PFSK-1 (cell line): Measurements from ENCODE around the gene GH1.

Source experiments
- FOXP2 ChIP-seq: optimal IDR thresholded peaks from 2 replicates; pipeline ENCODE3; 2011; ENCODE audit warnings: borderline replicate concordance, control low read depth, inconsistent platforms; ENCODE audit not compliant: insufficient read depth; ENCODE audit errors: extremely low read length, extremely low read depth
- POLR2AphosphoS5 ChIP-seq: IDR thresholded peaks from 2 replicates; pipeline ENCODE4 v1.6.1; 2012; ENCODE audit warnings: low read depth, mild to moderate bottlenecking, control low read depth, low read length, moderate library complexity
- REST ChIP-seq, 2 experiments: IDR thresholded peaks; 2 replicates each; pipeline versions ENCODE4 v1.6.1 to v1.8.0; 2011 to 2012; ENCODE audit warnings: low read depth in 2 of 2, low read length in 2 of 2, control low read depth in 1 of 2, inconsistent platforms in 1 of 2, mild to moderate bottlenecking in 1 of 2, moderate library complexity in 1 of 2; ENCODE audit not compliant: insufficient read depth in 1 of 2
- SIN3A ChIP-seq: IDR thresholded peaks from 2 replicates; pipeline ENCODE4 v1.6.1; 2012; ENCODE audit warnings: mild to moderate bottlenecking, low read length, moderate library complexity, borderline replicate concordance; ENCODE audit not compliant: insufficient read depth
- TAF1 ChIP-seq: IDR thresholded peaks from 2 replicates; pipeline ENCODE4 v1.6.1; 2012; ENCODE audit warnings: low read length, control low read depth, borderline replicate concordance; ENCODE audit not compliant: insufficient read depth

GH1 gene

GRCh38 chr17:63942309-63942985, 23.8 kb upstream of the GH1 start:
- TF ChIP-seq FOXP2: no peak
- TF ChIP-seq TAF1: no peak
- TF ChIP-seq REST (IDR thresholded peaks at IDR 0.05; ENCODE audit: insufficient read depth in 1 of 2, low read depth in 2 of 2, low read length in 2 of 2): no peak
- no peak for TF ChIP-seq POLR2AphosphoS5
- no peak for TF ChIP-seq SIN3A

DNA sequence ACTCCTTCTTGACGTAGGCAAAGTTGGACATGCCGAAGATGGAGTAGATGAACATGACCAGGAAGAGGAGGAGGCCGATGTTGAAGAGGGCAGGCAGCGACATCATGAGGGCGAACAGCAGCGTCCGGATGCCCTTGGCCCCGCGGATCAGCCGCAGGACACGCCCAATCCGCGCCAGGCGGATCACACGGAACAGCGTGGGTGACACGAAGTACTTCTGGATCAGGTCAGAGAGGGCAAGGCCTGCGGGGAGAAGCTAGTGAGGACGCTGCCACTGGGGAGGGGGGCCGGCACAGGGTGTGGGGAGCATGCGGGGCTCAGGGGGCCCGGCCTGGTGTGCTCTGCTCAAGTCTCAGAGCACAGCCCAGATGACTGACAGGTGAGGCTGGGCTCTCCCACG, 23.1 kb upstream of the GH1 start:
- TF ChIP-seq TAF1: no peak
- no peak for TF ChIP-seq FOXP2
- TF ChIP-seq REST (IDR thresholded peaks at IDR 0.05; ENCODE audit: insufficient read depth in 1 of 2, low read depth in 2 of 2, low read length in 2 of 2): no peak
- TF ChIP-seq SIN3A: no peak
- no peak for TF ChIP-seq POLR2AphosphoS5

DNA sequence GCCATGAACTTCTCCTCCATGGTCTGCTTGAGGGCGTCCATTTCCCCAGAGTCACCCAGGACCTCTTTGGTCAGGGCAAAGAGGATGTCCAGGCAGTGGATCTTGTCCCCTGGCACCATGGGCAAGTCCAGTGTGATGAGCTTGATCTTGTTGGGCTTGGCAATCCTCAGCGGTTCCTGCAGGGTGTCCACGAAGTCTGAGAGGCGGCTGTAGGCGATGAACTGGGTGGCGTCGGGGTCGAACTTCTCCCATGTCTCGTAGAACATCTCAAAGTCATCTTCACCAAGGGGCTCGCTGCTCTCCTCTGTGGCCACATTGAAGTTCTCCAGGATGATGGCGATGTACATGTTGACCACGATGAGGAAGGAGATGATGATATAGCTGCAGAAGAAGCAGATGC, 22.5 kb upstream of the GH1 start:
- TF ChIP-seq FOXP2 (no peak), SIN3A (no peak), TAF1 (no peak), POLR2AphosphoS5 (no peak)

DNA sequence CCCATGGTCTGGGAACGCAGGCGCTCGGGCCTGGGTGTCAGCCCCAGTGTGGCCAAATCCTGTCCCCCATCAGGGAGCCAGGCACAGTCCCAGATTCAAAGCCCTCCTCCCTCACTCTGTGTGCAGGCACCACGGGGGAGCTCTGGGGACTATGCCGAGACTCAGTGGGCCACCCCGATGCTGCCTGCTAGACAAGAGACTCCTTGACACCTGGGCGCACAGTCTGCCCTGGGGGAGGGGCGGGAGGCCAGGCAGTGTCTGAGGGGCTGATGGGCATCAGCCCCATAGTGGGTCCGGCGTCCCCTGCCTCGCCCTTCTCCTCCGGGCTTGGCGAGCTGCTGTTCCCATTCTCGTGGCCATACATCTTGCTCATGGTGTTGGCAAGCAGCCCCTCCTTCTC, 21.9 kb upstream of the GH1 start:
- no peak for TF ChIP-seq SIN3A
- TF ChIP-seq REST (IDR thresholded peaks at IDR 0.05; ENCODE audit: insufficient read depth in 1 of 2, low read depth in 2 of 2, low read length in 2 of 2): no peak
- no peak for TF ChIP-seq TAF1
- TF ChIP-seq POLR2AphosphoS5: no peak
- no peak for TF ChIP-seq FOXP2

DNA sequence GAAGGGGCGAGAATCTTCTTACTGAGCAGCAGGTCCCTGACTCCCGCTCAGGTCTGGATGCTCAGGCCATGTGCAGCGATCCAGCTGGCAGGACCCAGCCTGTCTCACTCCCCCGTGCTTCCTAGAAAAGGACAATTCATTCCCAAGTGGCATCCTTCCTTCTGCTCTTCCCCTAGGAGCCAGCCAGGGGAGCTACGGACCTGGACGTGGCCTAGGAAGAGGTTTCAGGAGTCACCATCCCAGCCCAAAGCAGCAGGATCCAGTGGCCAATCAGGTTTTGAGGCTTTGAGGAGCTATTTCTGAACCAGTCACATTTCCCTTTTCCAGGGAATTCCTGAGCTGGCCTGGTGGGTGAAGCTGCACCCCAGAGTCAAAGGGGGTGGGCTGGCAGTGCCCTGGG, 21.2 kb upstream of the GH1 start:
- TF ChIP-seq REST (IDR thresholded peaks at IDR 0.05; ENCODE audit: insufficient read depth in 1 of 2, low read depth in 2 of 2, low read length in 2 of 2) (no peak), POLR2AphosphoS5 (no peak), SIN3A (no peak), TAF1 (no peak), FOXP2 (no peak)
